Dermis blood vessel endothelial cell (primary cell): ENCODE measurements around the gene BIK. TPM values are rescaled to one million over a fixed set of nuclear protein-coding genes. Genes with fewer than 3 reads are reported as not detected.

Source experiments
- DNase-seq: peaks from one replicate; pipeline ENCODE4 v3.0.0; 2010
- total RNA-seq: library from RNA; depleted of rRNA; stranded (reverse); fragments of >200 nt; gene quantifications from 2 replicates; pipeline ENCODE4 v1.2.3, GENCODE V29; 2014

BIK gene
- total RNA-seq: 1.7 and 1.9 TPM in 2 replicates

- peak; percentile 57 for DNase-seq
Measured at GRCh38 chr22:43110444-43110926, at the start of gene BIK. BIK (plus strand) TSS chr22:43110750; CDS start chr22:43124023, 13,273 bp downstream.

- DNase-seq: peak; percentile 16
Measured at GRCh38 chr22:43066134-43066533, 44.4 kb upstream of the BIK start.

- DNase-seq: peak; percentile 75
Measured at GRCh38 chr22:43066844-43067385, 43.6 kb upstream of the BIK start.

GRCh38 chr22:43077121-43077877, 33.3 kb upstream of the BIK start:
- no peak for DNase-seq

- DNase-seq: no peak
Measured at GRCh38 chr22:43078522-43078921, 32.0 kb upstream of the BIK start.

- no peak for DNase-seq
Measured at GRCh38 chr22:43079742-43080141, 30.8 kb upstream of the BIK start.

GRCh38 chr22:43080616-43081015, 29.9 kb upstream of the BIK start:
- no peak for DNase-seq

GRCh38 chr22:43081968-43082367, 28.6 kb upstream of the BIK start:
- DNase-seq: no peak

- peak; percentile 15 for DNase-seq
Measured at GRCh38 chr22:43085658-43086606, 24.6 kb upstream of the BIK start.

- DNase-seq: no peak
Measured at GRCh38 chr22:43088627-43088983, 21.9 kb upstream of the BIK start.

GRCh38 chr22:43088984-43089717, 21.4 kb upstream of the BIK start, which contains the start of gene TTLL1:
TTLL1 (minus strand) TSS chr22:43089391; CDS start chr22:43075586, 13,805 bp downstream.
- DNase-seq: peak; percentile 89

- peak; percentile 92 for DNase-seq
Measured at GRCh38 chr22:43090130-43090789, 20.3 kb upstream of the BIK start.

- DNase-seq: no peak
Measured at GRCh38 chr22:43092085-43092484, 18.5 kb upstream of the BIK start.

GRCh38 chr22:43094085-43094484, 16.5 kb upstream of the BIK start:
- peak; percentile 21 for DNase-seq

- no peak for DNase-seq
Measured at GRCh38 chr22:43094551-43094950, 16.0 kb upstream of the BIK start.

- DNase-seq: no peak
Measured at GRCh38 chr22:43096420-43096819, 14.1 kb upstream of the BIK start.

- DNase-seq: no peak
Measured at GRCh38 chr22:43098356-43098755, 12.2 kb upstream of the BIK start.

- no peak for DNase-seq
Measured at GRCh38 chr22:43099095-43099494, 11.5 kb upstream of the BIK start.

- no peak for DNase-seq
Measured at GRCh38 chr22:43100225-43100624, 10.3 kb upstream of the BIK start.

GRCh38 chr22:43101306-43101705, 9.2 kb upstream of the BIK start:
- DNase-seq: peak; percentile 41

- DNase-seq: peak; percentile 74
Measured at GRCh38 chr22:43104056-43104625, 6.4 kb upstream of the BIK start.
